SKM-1 (cell line): Measurements from ENCODE around the gene PSMA6.
"Not testable (repeated sequence)": the region's sequence is repeated elsewhere in the genome, so short reads cannot be mapped to it uniquely, and the experiment has no call there.

Experiments
- DNase-seq: peaks from one replicate; lab custom pipeline; 2025; ENCODE audit not compliant: unreplicated experiment; lab: John Stamatoyannopoulos, UW

Gene PSMA6

DNA sequence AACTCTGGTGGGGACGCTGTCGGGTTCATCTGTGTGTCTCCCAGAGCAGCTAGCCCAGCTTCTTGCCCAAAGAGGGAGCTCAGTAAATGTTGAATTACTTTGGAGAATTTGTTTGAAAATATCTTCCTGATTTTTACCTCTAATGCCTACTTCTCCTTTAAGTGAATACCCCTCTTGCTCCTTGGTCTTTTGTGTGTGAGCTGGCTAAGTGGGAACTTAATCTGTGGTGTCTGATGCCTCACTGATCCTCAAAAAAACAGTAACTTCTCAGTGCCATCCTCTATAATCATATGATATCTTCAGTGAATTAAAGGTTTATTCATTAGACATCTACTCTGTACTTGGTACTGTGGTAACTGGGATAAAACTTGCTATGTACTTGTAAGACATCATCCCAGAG, 7.7 kb upstream of the PSMA6 start:
- no peak for DNase-seq

DNA sequence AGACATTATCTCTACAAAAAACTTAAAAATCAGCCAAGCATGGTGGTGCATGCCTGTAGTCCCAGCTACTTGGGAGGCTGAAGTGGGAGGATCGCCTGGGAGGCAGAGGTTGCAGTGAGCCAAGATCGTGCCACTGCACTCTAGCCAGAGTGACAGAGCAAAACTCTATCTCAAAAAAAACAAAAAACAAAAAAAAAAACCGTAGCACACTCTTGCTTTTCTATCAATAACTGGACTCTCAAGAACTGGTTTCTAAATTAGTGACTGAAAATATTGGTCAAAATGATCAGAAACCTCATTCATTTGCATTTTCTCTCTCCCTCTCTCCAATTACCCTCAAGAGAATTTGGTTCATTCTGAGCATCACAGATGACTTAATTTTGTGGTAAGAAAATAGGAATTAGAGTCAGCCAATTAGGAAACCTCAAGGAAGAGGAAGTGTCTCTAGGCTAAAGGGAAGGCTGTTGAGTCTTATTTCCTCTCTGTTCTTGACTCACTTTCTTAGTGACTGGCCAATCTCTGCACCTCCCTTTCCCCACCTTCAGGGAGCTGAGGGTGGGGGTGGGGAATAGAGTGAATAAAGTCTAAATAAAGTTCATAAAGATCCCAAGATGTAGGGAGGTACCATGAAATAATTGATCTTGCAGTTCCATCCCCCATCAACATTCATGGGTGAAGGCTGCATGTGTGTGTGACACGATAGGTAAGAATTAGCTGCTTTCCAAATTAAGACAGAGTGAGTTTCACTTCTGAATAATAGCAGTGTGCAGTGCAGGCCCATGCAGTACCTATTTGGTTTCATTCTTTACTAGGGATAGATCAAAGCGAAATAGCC, 6.8 kb upstream of the PSMA6 start:
- DNase-seq: peak; percentile 81

DNA sequence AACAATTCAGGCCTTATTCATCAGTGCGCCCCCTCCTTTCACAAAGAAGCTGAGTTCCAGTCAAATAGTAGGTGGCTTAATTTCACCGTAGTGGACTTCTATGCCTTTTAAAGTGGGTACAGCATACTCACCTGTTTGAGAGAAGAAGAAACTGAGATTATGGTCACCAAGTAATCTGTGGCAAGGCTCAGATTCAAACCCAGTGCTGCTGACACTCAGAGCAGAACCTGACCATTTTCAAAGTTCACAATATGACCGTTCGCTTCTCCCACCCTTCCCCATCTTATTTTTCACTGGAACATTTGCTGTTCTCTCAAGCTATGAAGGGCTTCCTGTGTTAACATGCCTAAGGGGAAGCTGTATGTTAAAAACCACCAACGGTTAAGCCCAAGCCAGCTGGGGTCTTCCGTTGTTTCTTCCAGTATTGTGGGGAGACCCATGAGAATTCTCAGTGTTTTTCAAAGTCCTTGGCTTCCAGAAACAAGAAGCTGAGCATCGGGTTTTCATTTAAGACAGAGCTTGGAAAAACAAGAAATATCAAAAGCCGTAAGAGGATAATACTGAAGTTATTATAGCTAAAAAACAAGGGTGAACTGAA, 6.1 kb upstream of the PSMA6 start:
- DNase-seq: no peak

- peak; percentile 20 for DNase-seq
These were observed 5.5 kb upstream of the PSMA6 start for GRCh38 chr14:35286707-35287106.

GRCh38 chr14:35287431-35288013, 4.7 kb upstream of the PSMA6 start:
- DNase-seq: no peak

- DNase-seq: no peak
These were observed 2.6 kb upstream of the PSMA6 start for GRCh38 chr14:35289623-35290022.

DNA sequence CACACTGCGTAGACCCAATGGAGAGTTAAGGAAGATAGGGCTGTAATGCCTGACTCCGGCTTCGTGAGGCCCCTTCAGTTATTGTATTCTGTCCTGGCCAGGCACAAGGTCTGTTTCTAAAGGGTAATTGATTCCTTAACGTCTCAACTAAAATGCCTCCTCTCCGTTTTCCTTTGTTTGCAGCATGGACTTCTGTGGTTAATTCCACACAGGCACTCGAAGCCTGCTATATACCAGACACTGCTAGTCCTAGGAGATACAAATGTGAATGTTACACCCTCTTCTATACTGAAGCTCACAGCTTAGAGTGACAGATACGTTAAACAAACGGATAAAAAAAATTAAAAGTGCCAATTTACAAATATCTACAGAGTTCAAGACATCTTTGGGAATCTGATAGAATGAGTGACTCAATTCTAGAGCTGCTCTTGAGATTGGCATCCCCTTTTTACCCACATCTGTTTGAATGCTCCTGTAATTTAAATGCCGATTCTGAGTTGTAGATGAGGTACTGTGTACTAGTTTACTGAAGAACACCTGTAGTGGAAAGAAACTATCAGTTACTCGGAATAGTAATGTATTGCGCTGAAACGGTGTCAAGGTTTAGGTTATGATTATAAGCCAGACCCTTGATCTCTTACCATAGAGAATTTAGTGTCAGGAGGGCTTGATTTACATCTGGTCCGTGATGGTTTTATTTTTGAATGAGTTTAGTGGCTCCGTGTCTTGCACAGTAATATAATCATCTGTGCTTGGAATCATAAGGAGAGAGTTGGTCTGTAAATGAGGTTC, 784 bp downstream of the PSMA6 start:
- no peak for DNase-seq

- DNase-seq: no peak
These were observed 3.6 kb downstream of the PSMA6 start for GRCh38 chr14:35295845-35296161.

- no peak for DNase-seq
These were observed 4.4 kb downstream of the PSMA6 start for GRCh38 chr14:35296545-35296944.

- no peak for DNase-seq
These were observed 5.5 kb downstream of the PSMA6 start for GRCh38 chr14:35297706-35298105.

DNA sequence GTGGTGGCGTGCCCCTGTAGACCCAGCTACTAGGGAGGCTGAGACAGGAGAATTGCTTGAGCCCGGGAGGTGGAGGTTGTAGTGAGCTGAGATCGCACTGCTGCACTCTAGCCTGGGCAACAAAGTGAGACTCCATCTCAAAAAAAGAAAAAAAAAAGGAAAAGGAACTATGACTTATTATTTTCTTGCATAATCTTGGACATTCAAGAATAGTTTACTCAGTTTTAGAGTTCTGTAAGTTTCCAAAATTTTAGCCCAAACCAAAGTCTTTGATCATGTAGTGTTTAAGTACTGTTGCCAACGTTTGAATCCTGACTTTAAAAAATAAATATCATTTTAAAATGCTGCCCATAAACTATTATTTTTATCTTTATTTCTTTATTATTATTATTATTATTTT, 6.2 kb downstream of the PSMA6 start:
- no peak for DNase-seq

DNA sequence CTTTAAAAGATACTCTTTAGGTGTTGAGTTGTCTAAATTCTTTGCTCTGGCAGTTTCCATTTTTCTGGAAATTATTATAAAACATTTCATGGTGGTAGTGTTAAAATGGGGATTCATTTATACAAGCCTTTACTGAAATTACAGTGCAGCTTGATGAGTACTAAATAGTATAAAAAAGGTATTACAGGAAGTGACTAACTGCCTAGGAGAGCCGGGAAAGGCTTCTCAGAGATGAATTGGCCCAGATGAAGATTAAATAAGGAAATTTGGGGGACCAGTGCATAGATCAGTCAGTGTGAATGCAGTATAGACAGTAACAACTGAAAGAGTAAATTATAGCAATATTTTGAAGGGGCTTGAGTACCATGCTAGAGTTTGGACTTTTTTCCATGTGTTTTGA, 7.5 kb downstream of the PSMA6 start:
- DNase-seq: no peak

DNA sequence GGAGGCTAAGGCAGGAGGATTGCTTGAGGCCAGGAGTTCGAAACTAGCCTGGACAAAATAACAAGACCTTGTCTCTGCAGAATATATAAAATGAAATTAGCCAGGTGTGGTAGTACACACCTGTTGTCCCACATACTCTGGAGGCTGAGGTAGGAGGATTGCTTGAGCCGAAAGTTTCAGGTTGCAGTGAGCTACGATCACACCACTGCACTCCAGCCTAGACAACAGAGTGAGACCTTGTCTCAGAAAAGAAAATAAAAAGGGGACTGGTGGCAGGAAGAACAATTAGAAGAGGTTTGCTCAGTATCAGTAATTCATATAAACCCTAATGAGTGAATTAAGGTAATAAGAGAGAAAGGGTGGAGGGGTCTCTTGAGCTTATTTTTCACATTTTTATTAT, 8.0 kb downstream of the PSMA6 start:
- no peak for DNase-seq

DNA sequence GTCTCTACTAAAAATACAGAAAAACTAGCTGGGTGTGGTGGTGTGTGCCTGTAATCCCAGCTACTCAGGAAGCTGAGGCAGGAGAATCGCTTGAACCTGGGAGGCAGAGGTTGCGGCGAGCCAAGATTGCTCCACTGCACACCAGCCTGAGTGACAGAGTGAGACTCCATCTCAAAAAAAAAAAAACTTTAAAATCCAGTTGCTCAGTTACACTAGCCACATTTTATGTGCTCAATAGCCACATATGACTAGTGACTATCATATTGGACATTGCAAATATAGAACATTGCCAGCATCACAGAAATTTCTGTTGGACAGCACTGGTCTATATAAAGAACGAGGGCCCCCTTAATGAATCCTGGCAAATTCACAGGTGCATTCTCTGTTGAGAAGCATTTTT, 9.2 kb downstream of the PSMA6 start:
- DNase-seq: not testable (repeated sequence)

- DNase-seq: no peak
These were observed 9.8 kb downstream of the PSMA6 start for GRCh38 chr14:35301735-35302528.

DNA sequence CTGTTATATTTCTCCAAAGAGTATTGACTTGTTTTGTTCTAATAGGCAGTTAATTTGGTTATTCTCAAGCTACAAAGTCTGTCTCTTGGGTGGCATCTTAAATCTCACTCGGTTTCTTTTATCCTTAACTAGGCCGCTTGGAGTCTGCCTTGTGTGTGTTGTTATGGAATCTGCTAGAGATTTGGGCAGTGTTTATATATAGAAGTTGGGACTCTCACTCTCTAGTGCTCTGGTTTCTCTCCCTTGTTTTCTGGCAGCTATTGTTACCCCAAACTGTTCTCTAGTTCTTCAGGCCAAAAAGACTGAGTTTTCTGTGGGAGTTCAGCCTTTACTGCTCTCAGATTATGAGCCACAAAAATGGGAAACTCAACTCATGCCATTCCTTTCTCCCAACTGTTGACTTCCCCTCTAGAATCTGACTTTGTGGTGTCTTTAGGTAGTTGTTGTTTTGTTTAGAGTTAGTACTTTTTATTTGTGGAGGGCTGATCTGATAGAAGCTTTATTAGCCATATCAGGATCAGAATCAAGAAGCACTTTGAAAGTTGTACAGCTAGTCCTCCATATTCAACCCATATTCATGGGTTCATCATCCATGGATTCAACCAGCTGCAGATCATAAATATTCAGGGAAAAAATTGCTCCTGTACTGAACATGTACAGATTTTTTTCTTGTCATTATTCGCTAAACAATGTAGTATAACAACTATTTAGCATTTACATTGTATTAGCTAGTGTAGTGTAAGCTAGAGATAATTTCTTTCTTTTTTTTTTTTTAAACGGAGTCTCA, 11.2 kb downstream of the PSMA6 start:
- DNase-seq: no peak

DNA sequence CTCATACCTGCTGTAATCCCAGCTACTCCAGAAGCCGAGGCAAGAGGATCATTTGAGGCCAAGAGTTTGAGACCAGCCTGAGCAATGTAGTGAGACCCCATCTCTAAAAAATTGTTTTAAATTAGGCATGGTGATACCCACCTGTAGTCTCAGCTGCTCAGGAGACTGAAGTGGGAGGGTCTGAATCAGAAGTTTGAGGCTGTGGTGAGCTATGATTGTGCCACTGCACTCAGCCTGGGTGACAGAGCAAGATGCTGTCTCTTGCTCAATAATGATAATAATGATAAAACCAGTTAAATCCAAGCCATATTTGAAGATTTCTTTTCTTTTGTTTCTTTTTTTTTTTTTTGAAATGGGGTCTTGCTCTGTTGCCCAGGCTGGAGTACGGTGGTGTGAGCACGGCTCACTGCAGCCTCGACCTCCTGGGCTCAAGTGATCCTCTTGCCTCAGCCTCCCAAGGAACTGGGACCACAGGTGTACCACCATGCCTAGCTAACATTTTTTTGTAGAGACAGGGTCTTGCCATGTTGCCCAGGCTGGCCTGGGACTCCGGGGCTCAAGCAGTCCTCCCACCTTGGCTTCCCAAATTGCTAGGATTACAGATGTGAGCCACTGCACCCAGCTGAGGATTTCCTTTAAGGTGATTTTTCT, 12.8 kb downstream of the PSMA6 start:
- DNase-seq: no peak

GRCh38 chr14:35305633-35306032, 13.5 kb downstream of the PSMA6 start:
- DNase-seq: no peak

DNA sequence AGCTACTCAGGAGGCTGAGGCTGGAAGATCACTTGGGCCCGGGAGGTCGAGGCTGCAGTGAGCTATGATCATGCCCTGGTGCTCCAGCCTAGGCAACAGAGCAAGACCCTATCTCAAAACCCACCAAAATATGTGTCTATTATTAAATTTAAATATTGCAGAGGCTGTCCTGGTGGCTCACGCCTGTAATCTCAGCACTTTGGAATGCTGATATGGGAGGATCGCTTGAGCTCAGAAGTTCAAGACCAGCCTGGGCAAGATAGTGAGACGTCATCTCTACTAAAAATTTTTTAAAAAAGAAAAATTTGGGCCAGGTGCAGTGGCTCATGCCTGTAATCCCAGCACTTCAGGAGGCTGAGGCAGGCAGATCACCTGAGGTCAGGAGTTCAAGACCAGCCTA, 13.9 kb downstream of the PSMA6 start:
- DNase-seq: no peak

DNA sequence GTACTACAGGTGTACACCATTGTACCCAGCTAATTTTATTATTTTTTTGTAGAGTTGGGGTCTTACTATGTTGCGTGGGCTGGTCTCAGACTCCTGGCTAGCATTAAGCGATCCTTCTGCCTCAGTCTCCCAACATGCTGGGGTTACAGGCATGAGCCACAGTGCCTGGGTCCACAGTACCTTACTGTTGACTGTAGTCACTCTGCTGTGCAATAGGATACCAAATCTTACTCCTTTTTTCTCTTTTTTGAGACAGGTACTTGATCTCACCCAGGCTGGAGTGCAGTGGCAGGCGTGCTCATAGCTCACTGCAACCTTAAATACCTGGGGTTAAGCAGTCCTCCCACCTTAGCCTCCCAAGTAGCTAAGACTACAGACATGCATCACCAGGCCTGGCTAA, 25.6 kb downstream of the PSMA6 start:
- no peak for DNase-seq
